ENCODE data around the gene FKBP10.
A peak's percentile ranks its signal among the peaks of the same experiment; 100 is the strongest.

FKBP10 gene

GRCh38 chr17:41784207-41784744 lies 28.5 kb upstream of the FKBP10 start:
- H3K27ac ChIP-seq = peak overlapping the region; percentile 51 to 84
- no peak for TF ChIP-seq CTCF (IDR thresholded peaks at IDR 0.05)
- H3K4me3 ChIP-seq = peak overlapping the region; percentile 87
- no peak for DNase-seq (ENCODE audit: low spot score)

DNA sequence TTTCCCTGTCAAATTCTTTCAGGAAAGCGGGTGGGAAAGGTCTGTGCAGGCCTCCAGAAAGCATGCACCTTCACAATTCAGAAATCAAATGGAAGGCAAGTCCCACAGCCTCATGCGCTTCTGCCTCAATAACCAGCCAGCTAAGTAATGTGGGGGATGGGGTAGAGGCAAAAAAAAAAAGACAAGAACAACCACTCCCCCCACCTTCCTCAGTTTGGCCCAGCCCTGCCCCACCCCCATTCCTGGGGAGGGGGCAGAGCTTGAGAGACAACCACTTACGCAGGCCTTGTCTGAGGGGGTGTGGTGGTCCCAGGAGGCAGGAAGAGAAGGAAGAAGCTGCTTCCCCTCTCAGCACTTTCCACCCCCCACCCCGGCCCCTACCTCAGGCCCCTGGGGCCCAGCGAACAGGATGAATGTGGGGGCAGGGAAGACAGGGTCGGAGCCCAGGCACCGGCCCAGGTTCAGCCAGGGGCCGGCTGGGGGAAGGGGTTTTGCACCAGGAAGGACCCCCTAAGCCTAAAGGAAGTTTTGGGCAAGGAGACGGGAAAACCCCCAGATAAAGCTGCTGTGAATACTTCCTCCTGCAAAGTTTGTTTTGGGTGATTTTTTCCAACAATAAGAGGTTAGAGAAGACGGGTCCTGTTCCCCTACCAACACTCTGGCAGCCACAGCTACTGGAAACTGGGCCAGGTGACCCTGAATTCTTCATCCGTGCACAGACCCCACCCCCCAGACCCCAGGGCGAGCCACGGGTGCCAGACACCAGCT lies 27.5 kb upstream of the FKBP10 start:
- peak overlapping the region; percentile 87 for H3K4me3 ChIP-seq
- H3K27ac ChIP-seq = peak overlapping the region; percentile 72 to 84
- no peak for TF ChIP-seq CTCF (IDR thresholded peaks at IDR 0.05)
- DNase-seq (ENCODE audit: low spot score) = no peak

DNA sequence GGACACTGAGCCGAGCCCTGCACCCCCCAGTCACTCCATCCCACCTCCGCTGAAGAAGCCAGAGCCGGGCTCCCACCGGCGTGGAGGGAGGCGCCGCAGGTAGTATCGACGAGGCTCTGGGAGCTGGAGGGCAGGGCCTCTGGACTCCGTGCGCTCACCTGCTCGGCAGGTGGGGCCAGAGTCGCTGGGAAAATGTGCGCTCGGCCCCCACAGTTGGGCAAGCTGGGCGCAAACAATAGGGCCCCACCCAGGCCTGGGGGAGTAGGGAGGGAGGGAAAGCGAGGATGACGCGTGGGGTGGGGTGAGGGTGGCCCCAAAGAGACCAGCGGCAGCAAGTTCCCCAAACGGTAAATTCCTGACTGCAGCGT lies 27.0 kb upstream of the FKBP10 start:
- peak overlapping the region; percentile 72 to 84 for H3K27ac ChIP-seq
- peak overlapping the region; percentile 87 for H3K4me3 ChIP-seq
- no peak for TF ChIP-seq CTCF (IDR thresholded peaks at IDR 0.05)
- no peak for DNase-seq (ENCODE audit: low spot score)

GRCh38 chr17:41786227-41787020 lies 26.4 kb upstream of the FKBP10 start, which contains the start of gene JUP:
JUP (minus strand) TSS chr17:41786711; CDS start chr17:41771854, 14,857 bp downstream.
- peak within 1 kb of the TSS; percentile 87 for H3K4me3 ChIP-seq
- peak; percentile 62 for TF ChIP-seq CTCF (IDR thresholded peaks at IDR 0.05)
- H3K27ac ChIP-seq = peak within 1 kb of the TSS; percentile 72 to 84
- DNase-seq (ENCODE audit: low spot score) = peak; percentile 99

DNA sequence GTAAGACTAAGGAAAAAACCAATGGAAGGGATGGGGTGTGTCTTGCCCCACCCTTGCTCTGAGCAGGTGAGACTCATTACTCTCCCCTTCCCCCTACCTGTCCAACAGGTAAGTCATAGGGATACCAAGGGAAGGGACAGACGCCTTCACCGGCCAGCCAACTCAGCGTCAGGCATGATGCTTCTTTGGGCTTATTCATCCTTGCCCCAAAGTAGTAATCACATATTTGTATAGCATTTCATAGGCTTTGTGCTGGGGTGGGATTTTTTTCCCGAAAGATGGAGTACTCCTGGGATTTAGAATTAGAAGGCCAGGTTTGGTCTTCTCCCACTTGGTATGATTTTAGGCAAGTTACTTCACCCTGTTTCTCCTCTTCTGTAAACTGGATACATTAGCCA lies 25.8 kb upstream of the FKBP10 start:
- peak overlapping the region in 1 of 2 donors; percentile 58 for H3K27ac ChIP-seq

More for the DNA sequence above, 25.8 kb upstream of the FKBP10 start:
- H3K4me3 ChIP-seq = no peak overlapping the region
- no peak for TF ChIP-seq CTCF (IDR thresholded peaks at IDR 0.05)
- peak; percentile 76 for DNase-seq (ENCODE audit: low spot score)
